Ammon's horn (tissue), 1 donor: Measurements from ENCODE around the gene MKNK1.

Experiments used
- DNase-seq: peaks from one replicate; pipeline ENCODE4 v3.0.0-alpha.2; 2016; ENCODE audit warnings: low spot score

The MKNK1 gene

DNA sequence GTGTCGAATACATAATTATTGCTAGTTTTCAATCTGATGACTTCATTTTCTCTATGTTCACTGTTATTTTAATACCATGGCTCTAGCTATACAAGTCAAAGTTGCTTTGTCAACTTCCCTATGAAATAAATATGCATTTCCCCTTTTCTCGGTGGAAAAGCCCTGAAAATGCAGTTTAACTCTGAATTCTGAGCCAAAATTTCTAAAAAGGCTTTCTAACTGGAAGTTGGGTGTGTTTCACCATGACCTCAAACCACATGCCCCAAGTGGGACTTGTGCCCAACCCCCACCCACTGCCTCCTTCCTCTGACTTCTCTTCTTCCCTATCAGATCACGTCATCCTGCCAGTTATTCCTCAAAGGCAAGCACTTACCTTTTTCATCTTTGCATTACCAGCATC is 8.9 kb downstream of the MKNK1 start:
- peak; percentile 65 for DNase-seq

DNA sequence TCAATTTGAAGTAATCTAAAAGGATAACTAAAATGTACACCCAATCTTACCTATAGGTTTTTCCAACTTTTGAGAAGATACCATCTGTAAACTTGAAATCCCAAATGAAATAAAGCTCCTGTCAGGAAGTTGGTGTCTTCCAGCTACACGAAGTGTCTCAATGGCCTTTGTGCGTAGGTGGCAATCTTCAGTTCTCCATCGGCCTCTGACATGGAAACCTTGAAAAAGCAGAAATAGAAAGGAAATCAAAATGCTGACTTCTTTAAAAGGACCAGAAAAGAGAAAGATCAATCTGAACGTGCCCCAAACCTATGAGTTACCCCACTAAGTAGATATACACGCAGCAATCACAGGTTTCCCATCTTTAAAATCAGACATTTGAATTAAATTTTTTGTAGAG is 10.0 kb downstream of the MKNK1 start:
- DNase-seq = no peak

DNA sequence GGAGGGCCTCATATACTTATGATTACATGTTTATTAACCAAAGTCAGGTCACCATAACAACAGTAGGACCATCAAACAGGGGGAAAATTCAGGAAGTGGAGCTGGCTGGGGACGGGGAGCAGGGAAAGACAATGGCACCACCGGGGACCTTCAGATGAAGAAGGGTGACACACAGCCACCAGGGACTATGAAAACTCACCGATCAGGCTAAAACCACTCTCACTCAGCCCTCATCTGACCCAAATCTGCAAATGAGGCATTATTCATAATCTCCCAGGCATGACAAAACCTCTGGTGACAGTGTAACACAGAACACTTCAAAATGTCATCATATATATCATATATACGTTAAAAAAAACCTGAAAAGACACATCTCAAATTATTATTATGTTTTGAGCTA is 11.2 kb downstream of the MKNK1 start:
- DNase-seq = no peak

DNA sequence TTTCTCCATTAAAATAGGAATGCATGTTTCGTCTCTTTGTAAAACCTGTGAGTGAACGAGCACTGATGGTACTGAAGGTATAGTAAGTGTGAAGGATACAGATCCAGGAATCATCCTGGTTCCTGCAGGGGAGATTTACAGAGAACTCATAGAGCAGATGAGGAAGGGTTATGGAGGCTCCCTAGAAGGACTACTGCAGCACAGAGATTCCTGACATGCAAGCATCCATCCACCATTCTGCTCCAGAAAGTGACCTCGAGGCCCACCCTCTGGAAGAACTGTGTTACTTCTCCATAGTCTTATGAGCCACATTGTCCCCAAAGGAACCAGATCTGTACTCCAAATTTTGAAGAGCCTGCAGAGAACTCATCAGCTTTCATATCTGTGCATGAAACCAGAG is 14.5 kb downstream of the MKNK1 start:
- no peak for DNase-seq

DNA sequence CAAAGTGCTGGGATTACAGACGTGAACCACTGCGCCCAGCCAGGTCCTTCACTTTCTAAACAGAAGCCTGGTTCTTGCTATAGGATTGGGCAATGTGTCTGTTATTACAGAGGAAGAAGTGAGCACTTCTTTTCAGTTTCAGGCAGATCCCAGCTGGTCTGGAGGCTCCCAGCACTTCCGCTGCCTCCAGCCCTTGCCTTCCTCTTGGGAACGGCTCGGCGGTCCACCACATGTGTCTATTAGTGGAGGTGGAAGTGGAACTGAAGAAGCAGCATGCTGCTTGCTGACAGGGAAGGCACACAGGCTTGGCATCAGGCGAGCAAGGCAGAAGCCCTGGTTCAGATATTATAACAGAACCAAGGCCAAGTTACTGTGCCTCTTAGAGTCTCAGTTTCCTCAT is 17.0 kb downstream of the MKNK1 start:
- DNase-seq = peak; percentile 79

DNA sequence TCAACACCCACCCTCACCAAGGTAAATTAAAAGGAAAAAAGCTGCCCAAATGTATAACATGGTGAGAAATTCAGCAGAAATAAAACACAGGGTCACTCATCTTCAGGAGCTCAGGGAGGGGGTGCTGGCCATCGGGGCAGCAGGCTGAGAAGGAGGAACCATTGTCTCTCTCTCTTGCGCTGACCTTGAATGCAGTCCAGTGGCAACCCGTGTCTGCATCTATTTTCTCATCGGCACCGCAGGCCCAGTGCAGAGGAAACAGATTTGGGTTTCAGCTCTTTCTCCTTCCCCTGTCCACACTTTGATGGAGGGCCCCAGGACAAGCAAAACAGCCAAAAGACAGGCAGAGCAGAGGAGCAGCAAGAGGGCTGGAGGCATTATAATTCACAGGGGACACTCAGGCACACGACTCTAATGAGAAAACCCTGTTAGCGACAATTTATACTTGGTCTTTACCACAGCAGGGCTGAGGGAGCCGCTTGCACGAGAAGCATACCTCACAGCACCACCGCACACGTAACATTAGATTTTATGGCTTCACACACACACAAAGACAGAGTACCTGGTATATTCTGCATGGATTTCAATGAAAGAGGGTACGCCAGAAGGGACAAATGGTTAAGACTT is 18.6 kb downstream of the MKNK1 start:
- peak; percentile 50 for DNase-seq

DNA sequence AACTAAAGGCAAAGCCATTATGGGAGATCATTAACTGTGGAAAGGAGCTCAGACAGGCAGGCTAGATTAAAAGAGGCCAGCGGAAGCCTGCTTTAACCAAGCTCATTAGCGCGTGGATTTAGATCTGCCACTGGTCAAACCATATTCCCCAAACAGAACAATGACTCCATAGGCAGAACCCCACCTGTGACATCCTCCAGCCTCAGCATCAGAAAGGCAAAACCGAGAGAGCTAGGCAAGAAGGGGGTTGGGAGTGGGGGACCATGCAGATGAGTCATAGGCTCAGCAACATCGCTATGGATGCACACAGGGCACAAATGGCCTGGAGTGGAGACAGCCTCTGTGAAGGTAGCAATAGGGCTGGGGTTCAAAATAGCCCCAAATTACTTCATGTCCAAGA is 20.6 kb downstream of the MKNK1 start:
- no peak for DNase-seq

DNA sequence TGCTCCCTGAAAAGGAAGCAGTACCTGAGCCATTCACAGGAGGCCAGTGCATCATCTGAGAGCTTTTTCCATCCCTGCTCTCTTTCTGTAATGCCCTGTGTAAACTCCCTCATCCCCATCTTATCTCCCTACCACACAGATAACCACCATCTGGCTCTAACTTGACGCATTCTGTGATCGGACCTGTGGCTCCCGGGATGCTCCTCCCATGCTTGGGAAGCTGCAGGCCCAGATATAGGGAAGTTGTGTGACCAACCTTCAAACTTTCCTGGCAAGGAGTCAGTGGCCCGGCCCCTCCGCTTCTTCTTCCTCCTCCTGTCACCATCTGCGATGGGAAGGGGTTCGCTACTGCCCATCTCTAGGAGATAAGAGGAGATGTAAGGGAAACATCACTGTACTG is 21.1 kb downstream of the MKNK1 start:
- DNase-seq = no peak

DNA sequence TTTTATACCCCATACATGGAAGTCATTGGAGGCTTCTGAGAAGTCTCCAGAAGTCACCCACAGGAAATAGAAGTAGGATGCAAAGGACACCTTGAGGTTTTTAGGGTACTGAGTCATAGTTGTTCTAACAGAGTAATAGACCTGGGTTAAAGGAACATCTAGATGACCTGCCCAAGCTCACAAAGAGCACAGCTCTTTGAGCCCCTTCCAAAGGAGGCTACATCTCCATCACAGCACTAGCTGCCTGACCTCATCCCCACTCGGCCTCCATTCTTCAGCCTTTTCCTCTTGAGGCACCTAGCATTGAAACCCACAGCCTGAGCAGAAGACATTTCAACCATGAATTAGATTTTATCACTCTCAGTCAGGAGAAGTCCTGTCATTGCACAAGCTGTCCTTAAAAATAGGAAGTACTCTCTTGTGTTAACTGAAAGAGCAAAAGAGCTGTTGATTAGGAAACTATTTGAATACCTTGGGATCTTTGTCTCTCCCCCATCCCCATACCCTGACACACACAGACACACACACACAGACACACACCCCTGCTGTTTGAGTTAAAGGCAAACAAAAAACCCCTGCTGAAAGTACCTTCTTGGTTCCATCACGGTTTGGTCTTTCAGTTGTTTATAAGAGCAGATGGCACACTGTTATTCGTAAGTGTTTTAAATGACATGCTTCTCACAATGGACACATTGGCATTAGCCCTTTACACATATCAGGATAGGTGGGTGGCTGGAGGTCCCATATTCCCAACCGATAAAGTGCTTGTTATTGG is 22.2 kb downstream of the MKNK1 start:
- DNase-seq = no peak

DNA sequence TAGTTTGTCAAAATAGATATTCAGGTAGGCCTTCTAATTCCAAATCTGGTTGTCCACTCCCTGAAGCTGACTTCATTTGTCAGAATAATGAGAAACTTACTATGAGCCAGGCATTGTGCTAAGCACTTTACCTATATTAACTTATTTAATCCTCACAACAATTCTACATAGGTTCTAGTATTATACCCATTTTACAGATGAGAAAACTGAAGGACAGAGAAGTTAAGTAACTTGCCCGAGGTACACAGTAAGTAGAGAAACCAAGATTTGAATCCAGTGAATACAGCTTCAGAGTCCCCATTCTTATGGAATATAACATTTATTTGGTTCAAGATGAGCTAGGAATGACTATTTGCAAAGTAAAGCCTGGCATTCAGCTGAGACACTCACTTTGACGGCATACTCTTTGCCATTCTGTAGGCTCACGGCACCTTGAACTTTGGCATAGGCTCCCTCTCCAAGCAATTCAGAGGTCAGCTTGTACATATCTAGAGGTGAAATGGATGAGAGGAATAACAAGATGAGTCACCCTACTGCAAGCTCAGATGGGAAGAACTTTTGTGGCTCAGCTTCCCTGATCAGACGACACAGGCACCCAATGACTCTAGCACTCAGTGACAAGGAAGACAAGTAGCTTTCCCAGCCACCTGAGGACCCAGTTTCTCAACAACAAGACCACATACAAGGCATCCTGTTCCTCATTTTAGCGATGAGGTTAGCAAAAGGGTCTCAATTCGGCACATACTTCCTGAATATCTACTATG is 23.7 kb downstream of the MKNK1 start:
- peak; percentile 36 for DNase-seq

DNA sequence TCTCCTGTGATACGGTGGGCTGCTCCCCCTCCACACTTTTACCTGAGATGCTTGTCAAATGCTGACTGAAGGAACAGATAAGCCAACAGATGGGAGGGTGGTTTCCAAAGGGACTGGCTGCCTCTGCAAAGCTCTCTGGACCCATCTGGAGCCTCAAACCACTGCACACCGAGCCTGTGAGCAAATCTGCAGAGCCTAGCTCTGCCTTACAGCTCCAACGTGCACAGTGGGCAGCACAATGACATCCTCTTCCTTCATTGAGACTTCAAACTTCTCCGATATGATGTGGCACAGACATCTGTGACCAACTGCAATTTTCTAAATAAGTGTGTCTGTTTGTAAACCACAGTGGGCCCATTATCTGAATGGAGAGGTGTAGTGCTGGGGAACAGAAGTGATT is 26.4 kb downstream of the MKNK1 start:
- no peak for DNase-seq

DNA sequence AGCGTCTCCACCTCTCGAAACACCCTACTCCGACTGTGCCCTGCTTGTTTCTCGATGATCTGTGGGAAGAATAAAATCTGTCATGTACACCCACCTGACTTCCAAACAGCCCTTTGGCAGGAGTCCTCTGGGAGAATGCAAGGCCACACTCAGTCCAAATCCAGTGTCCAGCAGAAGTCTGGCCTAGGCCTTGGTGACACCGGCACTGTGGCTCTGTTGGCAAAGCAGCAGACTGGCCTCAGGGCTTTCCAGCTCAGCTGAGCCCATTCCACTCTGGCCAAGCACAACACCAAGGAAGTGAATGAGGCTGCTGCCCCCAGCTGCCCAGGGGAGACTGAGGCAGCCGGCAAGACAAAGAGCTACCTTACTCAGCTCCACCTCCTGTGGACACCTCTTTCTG is 27.5 kb downstream of the MKNK1 start:
- peak; percentile 22 for DNase-seq

DNA sequence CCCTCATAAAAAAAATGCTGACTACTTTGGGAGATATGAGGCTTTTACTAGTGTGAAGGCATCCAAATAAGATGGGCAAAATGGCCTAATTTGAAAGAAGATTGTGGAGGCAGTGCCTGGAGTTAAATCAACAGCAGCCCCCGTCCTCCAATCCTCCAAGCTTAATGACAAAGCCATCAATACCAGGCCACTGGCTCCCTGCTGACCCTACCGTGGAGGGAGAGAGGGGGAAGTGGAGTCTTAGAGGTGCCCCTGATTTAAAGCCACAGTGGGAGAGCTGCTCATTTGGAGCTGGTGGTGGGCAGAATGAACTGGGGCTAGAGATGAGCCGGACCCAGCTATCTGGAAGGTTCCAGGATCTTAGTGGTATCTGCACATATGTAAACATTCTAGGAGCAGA is 28.3 kb downstream of the MKNK1 start:
- no peak for DNase-seq

DNA sequence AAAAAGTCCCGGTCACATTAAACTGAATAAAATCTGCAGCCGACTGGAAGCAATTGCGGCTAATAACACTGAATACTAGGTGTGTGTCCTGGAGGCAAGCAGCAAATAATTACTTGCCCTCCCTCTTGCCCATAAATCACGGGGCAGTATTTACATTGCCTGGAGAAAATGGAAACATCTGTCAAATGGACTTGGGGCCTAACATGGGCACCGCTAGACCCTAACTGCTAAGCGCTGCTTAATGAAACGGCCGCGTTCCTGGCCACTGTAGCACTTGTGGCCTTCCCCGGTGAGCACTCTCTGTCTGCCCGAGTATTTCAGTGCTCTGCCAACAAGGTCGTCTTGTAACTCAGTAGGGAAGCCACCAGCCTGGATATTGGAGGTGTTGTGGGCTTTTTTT is 28.8 kb downstream of the MKNK1 start:
- no peak for DNase-seq

DNA sequence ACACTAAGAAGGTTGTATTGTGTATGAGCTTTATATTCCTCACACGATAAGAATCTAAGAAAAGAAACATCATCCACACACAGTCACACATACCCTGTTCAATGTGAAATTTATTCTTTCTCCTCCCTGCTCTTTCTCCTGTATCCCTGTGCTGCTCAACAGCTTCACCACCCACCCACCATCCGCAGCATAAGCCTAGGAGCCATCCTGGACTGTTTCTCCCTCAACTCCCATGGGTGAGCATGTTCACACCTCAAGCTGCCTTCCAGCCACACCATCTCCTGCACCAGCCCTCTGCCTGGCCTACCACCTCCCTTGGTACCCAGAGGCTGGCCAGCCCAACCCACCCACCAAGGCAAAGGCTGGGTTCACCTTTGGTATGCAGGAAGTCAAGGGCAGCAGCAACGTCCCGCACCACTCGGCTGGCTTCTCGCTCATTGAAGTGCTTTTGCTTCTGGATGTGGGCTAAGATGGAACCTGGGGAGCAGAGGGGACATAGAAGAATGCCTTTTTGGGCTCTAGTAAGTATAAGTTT is 32.3 kb downstream of the MKNK1 start:
- no peak for DNase-seq

DNA sequence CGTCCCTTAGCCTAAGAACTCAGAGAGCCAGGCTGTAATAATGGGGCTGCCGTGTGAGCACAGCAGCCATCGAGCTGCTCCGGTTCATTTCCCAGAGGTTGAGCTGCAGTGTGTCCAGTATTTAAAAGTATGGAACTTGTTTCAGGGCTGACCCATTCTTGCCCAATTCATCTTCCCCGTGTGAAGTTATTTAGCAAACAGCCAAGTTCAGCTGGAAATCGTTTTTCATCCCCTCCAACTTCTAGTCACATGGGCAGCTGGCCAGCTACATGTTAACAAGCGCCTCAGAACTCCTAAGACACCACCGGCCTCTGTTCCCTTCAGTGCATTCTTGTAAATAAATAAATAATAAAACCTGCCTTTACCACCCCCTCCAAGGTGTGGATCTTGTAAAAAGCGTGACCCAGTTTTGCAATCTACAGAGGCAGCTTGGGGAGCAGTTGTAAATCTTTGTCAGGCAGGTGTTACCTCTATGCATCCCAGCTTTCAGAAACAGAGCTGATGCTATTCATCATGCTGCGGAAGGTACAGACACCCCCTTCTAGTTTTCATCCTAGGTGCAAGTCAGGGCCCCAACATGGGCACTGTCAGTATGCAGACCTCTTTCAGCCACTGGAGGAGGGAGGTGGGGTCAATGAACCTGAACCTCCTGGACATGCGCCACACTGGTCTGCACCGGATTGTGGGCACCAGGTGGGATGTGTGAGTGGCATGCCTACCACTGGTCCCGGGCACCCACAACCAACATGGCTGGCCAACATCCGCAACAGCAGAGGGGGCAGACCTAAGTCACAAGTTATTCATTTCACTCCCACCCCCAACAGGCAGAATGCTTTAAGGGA is 34.0 kb downstream of the MKNK1 start:
- no peak for DNase-seq

DNA sequence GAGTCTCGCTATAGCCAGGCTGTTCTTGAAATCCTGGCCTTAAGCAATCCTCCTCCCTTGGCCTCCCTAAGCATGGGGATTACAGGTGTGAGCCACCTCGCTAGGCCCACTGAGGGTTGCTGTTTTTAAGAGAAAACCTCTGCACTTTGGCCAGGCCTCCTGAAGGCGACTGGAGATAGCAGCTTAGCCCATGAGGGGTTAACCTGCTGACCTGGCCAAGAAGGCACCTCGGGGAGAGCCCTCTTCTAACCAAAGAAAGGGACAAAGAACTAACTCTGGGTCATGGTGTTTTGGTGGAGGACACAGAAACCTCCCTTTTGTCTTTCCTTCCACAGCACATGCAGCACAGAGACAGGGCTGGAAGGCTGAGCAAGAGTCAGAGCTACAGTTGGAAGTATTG is 35.0 kb downstream of the MKNK1 start:
- DNase-seq = no peak

DNA sequence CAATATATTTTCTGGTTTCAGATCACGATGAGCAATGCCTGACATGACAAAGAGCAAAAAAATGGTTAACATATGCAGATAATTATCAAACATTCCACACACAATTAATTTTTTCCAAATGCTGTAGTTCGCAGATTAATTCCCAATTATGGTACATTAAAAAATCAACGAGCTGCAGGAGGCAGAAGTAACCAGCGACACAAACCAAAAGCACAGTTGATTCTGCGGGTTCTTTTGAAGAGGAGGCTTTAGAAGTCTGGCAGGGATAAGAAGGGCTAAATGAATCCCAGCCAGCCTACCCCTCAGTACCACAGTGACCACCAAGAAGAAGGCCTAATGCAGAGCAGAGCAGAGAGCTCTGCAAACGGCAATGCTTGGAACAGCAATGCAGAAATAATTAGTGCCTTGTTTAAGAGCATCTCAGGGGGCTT is 35.6 kb downstream of the MKNK1 start:
- no peak for DNase-seq

DNA sequence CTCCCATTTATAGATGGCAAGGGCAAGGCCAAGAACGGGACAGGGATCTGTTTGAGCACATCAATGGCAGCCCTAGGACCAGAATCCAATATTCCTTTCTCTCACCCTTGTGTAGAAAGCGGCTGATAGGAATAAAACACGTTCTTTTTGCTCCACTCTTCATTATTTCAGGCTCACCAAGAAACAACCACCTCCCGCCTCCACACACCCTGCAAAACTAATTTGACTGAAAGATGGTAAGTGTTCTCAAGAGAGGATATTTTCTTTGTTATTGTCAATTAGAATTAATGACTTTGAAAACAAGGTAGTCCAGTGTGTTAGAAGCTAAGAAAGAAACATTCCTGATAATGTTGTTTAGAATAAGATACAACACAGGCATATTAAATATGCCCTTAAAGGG is 40.7 kb downstream of the MKNK1 start:
- no peak for DNase-seq

DNA sequence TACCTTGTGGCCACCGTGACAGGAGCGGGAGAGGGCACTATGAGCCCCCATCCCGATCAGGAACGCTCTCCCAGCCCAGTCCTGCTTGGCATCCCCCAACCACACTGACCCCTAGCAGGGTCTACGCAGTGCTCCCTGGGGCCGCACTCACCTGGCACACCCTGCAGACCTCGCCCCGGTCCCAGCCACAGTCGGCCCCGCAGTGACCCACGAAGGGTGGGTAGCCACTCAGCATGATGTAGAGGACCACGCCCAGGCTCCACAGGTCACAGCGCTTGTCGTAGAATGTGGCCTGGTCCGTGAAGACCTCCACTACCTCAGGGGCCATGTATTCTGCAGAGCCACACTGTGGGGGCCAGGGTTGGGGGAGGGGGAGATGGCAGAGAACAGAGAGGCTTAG is 41.6 kb downstream of the MKNK1 start:
- DNase-seq = no peak

DNA sequence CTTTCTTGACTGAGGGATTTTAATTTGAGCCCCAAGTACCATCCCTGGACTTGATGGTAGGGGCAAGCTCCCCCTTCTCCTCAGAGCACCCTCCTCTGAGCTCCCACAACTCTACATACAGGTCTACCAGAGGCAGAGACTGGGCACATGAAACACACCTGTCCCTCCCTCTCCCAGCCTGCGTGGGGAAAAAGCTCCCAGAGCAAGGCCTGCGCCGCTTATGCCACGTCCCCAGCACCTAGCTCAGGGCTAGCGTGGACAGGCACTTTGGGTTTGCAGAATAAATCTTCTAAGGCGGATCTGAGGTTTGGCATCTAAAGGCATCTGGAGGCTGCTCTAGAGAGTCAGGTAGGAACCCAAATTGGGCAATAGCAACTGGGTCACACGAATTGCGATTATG is 45.1 kb downstream of the MKNK1 start:
- DNase-seq = no peak
